Measurements from ENCODE around the gene CENPV. TPM values are rescaled to one million over a fixed set of nuclear protein-coding genes. Genes with fewer than 3 reads are reported as not detected.
"Not testable (repeated sequence)": the region's sequence is repeated elsewhere in the genome, so short reads cannot be mapped to it uniquely, and the experiment has no call there.

Gene CENPV
- total RNA-seq, 1 donor from 2014 or later = 488 TPM

DNA sequence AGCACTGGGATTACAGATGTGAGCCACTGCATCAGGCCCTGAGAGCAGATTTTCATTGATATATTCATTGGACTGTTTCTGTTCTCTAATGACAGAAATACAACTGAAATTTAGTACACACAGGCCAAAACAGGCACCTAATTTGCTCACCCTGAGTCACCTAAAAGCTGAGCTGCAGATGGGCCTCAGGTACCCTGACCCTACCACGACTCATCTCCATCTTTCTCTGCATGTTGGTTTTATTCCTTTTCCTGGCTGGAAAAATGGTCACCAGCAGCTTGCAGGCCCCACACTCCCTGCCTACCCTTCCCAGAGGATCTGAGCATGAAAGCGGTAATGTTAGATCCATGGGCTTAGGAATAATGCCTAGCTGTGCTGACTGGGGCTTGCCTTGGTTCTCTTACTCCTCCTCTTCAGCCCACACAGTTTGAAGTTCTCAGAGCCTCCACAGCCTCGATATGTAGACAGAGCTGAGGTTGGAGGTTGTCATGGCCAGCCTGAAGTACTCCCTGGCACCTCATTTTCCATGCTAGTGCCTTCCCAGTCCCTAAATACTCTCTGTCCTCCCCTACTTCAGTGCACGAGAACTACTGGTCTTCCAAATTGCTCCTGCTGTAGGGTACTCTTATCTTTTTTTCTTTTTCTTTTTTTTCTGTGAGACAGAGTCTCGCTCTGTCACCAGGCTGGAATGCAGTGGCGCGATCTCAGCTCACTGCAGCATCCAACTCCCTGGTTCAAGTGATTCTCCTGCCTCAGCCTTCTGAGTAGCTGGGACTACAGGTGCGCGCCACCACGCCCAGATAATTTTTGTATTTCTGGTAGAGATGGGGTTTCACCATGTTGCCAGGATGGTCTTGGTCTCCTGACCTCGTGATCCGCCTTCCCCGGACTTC, 51.1 kb downstream of the CENPV start:
- no peak overlapping the region for H3K4me3 Mint-ChIP-seq
- no peak for DNase-seq (ENCODE audit: low read depth, low spot score)
- no peak for TF ChIP-seq CTCF (conservative IDR thresholded peaks at IDR 0.05)
- no peaks in the 10 kb centered on the region for H3K27me3 Mint-ChIP-seq (ENCODE audit: low read depth)
- H3K27ac Mint-ChIP-seq (ENCODE audit: unreplicated experiment) = peak overlapping the region; percentile 85
- H3K36me3 Mint-ChIP-seq (ENCODE audit: low read depth) = peaks cover 7% of the 10 kb centered on the region
- peaks cover 9% of the 10 kb centered on the region for H3K4me1 Mint-ChIP-seq
- H3K9me3 Mint-ChIP-seq = no peaks in the 10 kb centered on the region

- Mint-ChIP-seq H3K27me3 (ENCODE audit: low read depth) (no peaks in the 10 kb centered on the region), H3K4me1 (peaks cover 11% of the 10 kb centered on the region), H3K9me3 (no peaks in the 10 kb centered on the region), H3K4me3 (no peak overlapping the region), H3K27ac (ENCODE audit: unreplicated experiment) (no peak overlapping the region), H3K36me3 (ENCODE audit: low read depth) (peaks cover 7% of the 10 kb centered on the region)
- TF ChIP-seq CTCF (conservative IDR thresholded peaks at IDR 0.05) = no peak
- DNase-seq (ENCODE audit: low read depth, low spot score) = no peak
Measured at GRCh38 chr17:16300554-16300953, 52.7 kb downstream of the CENPV start.

DNA sequence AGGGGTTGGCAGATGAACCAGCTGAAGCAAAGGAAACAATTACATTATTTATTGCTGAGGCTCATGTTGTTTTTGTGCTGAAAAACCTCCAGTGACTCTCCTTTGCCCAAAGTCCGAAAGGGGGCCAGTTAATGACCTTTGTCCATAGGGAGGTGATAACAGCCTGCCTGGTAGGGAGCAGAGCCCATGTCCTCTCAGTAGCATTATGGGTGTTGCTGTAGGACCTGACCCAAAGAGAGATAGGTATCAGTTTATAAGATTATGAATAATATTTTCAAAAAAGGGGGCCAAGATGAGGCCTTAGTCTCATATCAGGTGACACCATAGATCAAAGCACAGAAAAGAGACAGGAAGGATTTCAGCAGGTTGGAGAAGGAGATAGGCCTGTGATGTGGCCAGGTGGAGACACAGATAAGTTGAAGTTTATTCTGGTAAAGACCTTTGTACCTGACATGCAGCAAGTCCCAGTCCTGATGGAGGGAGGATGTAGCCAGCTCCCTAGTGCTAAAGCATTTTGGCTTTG, 55.1 kb downstream of the CENPV start:
- no peak for TF ChIP-seq CTCF (conservative IDR thresholded peaks at IDR 0.05)
- no peaks in the 10 kb centered on the region for H3K27me3 Mint-ChIP-seq (ENCODE audit: low read depth)
- no peaks in the 10 kb centered on the region for H3K9me3 Mint-ChIP-seq
- DNase-seq (ENCODE audit: low read depth, low spot score) = no peak
- peaks cover 7% of the 10 kb centered on the region for H3K4me1 Mint-ChIP-seq
- no peak overlapping the region for H3K4me3 Mint-ChIP-seq
- H3K36me3 Mint-ChIP-seq (ENCODE audit: low read depth) = peaks cover 4% of the 10 kb centered on the region
- no peak overlapping the region for H3K27ac Mint-ChIP-seq (ENCODE audit: unreplicated experiment)

GRCh38 chr17:16297367-16298139, 55.7 kb downstream of the CENPV start:
- no peak overlapping the region for H3K4me3 Mint-ChIP-seq
- H3K4me1 Mint-ChIP-seq = peaks cover 7% of the 10 kb centered on the region
- no peak for DNase-seq (ENCODE audit: low read depth, low spot score)
- H3K9me3 Mint-ChIP-seq = no peaks in the 10 kb centered on the region
- H3K27me3 Mint-ChIP-seq (ENCODE audit: low read depth) = no peaks in the 10 kb centered on the region
- no peak overlapping the region for H3K27ac Mint-ChIP-seq (ENCODE audit: unreplicated experiment)
- TF ChIP-seq CTCF (conservative IDR thresholded peaks at IDR 0.05) = no peak
- peaks cover 4% of the 10 kb centered on the region for H3K36me3 Mint-ChIP-seq (ENCODE audit: low read depth)

DNA sequence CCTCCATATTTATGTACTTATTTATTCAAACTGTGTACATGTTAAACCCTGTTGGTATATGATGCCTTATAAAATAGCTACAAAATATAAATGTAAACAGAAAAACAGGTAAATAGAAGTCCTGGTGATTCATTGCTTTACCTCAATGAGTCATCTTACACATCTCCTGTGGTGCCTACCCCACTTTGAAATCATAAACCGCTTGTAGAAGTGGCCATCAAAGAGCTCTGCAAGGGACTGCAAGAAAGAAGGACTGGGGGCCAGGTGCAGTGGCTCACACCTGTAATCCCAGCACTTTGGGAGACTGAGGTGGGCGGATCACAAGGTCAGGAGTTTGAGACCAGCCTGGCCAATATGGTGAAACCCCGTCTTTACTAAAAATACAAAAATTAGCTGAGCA, 57.2 kb downstream of the CENPV start:
- DNase-seq (ENCODE audit: low read depth, low spot score); H3K4me3 Mint-ChIP-seq; H3K4me1 Mint-ChIP-seq; H3K27me3 Mint-ChIP-seq (ENCODE audit: low read depth); H3K36me3 Mint-ChIP-seq (ENCODE audit: low read depth); H3K9me3 Mint-ChIP-seq; H3K27ac Mint-ChIP-seq (ENCODE audit: unreplicated experiment): not testable (repeated sequence)
